Right lobe of liver (tissue), 6 donors: ENCODE measurements around the gene BEGAIN. TPM values are rescaled to one million over a fixed set of nuclear protein-coding genes. Genes with fewer than 3 reads are reported as not detected.

Experiments used
- ATAC-seq, 4 donors: fragments of 200-7000 bp; cut with Tn5 transposase; one replicate each; pipeline ENCODE4 v1.9.1; 2020; ENCODE audit warnings: mild to moderate bottlenecking in 4 of 4, moderate library complexity in 4 of 4
- DNase-seq, 3 donors: peaks; one replicate each; pipeline ENCODE4 v3.0.0-alpha.2; 2020
- H3K27ac ChIP-seq, 3 donors: fragments of 200-600 bp; one replicate each; pipeline ENCODE4 v1.8.0; 2022
- H3K27me3 ChIP-seq, 2 donors: fragments of 200-600 bp; one replicate each; pipeline ENCODE4 v1.8.0; 2022
- H3K36me3 ChIP-seq, 4 donors: fragments of 200-600 bp; sonication (generic) in 1 of 4; one replicate each; pipeline versions ENCODE4 v1.5.1 to v1.8.0; 2017 to 2022; ENCODE audit warnings: control low read depth in 1 of 4
- H3K4me1 ChIP-seq, 4 donors: fragments of 200-600 bp; sonication (generic) in 1 of 4; one replicate each; pipeline versions ENCODE4 v1.5.1 to v1.8.0; 2017 to 2022; ENCODE audit warnings: control low read depth in 1 of 4
- H3K4me3 ChIP-seq, 3 donors: fragments of 200-600 bp; one replicate each; pipeline ENCODE4 v1.8.0; 2022
- H3K9me3 ChIP-seq, 4 donors: fragments of 200-600 bp; sonication (generic) in 1 of 4; one replicate each; pipeline versions ENCODE4 v1.5.1 to v1.8.0; 2017 to 2022; ENCODE audit warnings: control low read depth in 1 of 4
- CTCF ChIP-seq, 4 donors: fragments of 200-600 bp in 3 of 4; fragments of 450-650 bp in 1 of 4; IDR thresholded peaks; one replicate each; pipeline versions ENCODE4 v1.5.1 to v1.8.0; 2016 to 2022; ENCODE audit warnings: antibody characterized with exemption in 4 of 4, mild to moderate bottlenecking in 2 of 4
- POLR2A ChIP-seq: fragments of 450-650 bp; IDR thresholded peaks from one replicate; pipeline ENCODE4 v1.6.1; 2017; ENCODE audit warnings: antibody characterized with exemption, mild to moderate bottlenecking
- WGBS: methylation state at CpG from one replicate; pipeline ENCODE4 v1.1.6; 2018; ENCODE audit warnings: low coverage, low lambda C conversion rate; ENCODE audit not compliant: insufficient coverage; ENCODE audit errors: missing lambda C conversion rate; 5-methylcytosine and 5-hydroxymethylcytosine counted together
- intact Hi-C, 2 donors: fragments of 100-400 bp; cut with DNase I; formaldehyde crosslinking; loops; one replicate each; pipeline versions ENCODE4 v1.11.2 to v1.14.1; 2022
- total RNA-seq, 6 experiments: library from RNA; depleted of rRNA in 2 of 6; stranded (reverse); fragments of >200 nt in 2 of 6; fragmentation: NEBNext Ultra II Directional in 3 of 6; extraction: Animal tissue kit (Norgen Biotek cat#: 25700) in 3 of 6; gene quantifications; one replicate each; pipeline versions ENCODE4 v1.1.0 to v1.2.4, GENCODE V29; 2016 to 2023
- donor health status: DM: no; HTN: yes; CAD: no.
- donor health status: DM: no; HTN: no; CAD: no.
- donor health status: DM: no; HTN: no; CAD: no.
- donor health status: DM: no; HTN: yes; CAD: no.
- donor health status: DM: no; HTN: yes; CAD: no.

Gene BEGAIN
- total RNA-seq, 6 experiments from 2014 or later, result 0.12 to 0.61 (median 0.34) TPM

GRCh38 chr14:100559455-100559854 lies 27.8 kb downstream of the BEGAIN start:
- H3K9me3 ChIP-seq, result no peaks in the 10 kb centered on the region
- H3K27me3 ChIP-seq, result no peaks in the 10 kb centered on the region
- H3K36me3 ChIP-seq, result no peaks in the 10 kb centered on the region
- TF ChIP-seq POLR2A (no peak), CTCF (IDR thresholded peaks at IDR 0.05) (no peak)
- no peaks in the 10 kb centered on the region for H3K4me1 ChIP-seq
- intact Hi-C loops, result no loop called here
- 66% methylated on average over 3 of the region's 9 CpGs for WGBS
- ATAC-seq, result no peak
- DNase-seq, result no peak
- H3K4me3 ChIP-seq, result no peak overlapping the region
- no peak overlapping the region for H3K27ac ChIP-seq

DNA sequence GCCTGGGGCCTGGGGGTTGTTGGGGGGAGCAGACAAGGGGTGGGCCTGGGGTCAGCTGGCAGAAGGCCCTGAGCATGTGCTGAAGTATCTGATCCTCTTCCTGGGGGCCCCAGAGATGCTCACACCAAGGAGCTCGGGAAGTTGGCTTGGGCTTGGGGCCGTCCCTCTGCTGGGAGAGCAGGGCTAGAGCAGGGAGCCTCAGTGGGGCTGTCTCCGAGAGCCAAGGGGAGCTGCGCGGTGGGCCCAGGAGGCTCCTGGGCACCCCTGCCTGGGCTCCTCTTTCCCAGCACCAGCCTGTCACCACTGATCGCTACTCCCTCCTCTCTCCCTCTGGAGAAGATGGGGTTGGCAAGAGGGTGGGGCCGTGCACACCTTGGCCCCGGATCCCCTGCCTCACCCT lies 28.3 kb downstream of the BEGAIN start:
- H3K27me3 ChIP-seq, result no peaks in the 10 kb centered on the region
- TF ChIP-seq CTCF (IDR thresholded peaks at IDR 0.05) (no peak), POLR2A (no peak)
- WGBS, result no CpG with 5 or more reads among the region's 8 CpGs
- intact Hi-C loops, result no loop called here
- H3K4me1 ChIP-seq, result no peaks in the 10 kb centered on the region
- H3K4me3 ChIP-seq, result no peak overlapping the region
- no peak overlapping the region for H3K27ac ChIP-seq
- no peak for ATAC-seq
- no peaks in the 10 kb centered on the region for H3K36me3 ChIP-seq
- DNase-seq, result no peak
- no peaks in the 10 kb centered on the region for H3K9me3 ChIP-seq

- Histone ChIP-seq H3K27me3 (no peaks in the 10 kb centered on the region), H3K36me3 (no peaks in the 10 kb centered on the region), H3K9me3 (no peaks in the 10 kb centered on the region), H3K27ac (no peak overlapping the region), H3K4me3 (no peak overlapping the region), H3K4me1 (no peaks in the 10 kb centered on the region)
- TF ChIP-seq POLR2A, result no peak
- 81% methylated on average over 9 of the region's 11 CpGs for WGBS
- DNase-seq, result no peak
- ATAC-seq, result no peak
- intact Hi-C loops, result no loop called here
Observed at GRCh38 chr14:100558226-100558625, 29.0 kb downstream of the BEGAIN start.

DNA sequence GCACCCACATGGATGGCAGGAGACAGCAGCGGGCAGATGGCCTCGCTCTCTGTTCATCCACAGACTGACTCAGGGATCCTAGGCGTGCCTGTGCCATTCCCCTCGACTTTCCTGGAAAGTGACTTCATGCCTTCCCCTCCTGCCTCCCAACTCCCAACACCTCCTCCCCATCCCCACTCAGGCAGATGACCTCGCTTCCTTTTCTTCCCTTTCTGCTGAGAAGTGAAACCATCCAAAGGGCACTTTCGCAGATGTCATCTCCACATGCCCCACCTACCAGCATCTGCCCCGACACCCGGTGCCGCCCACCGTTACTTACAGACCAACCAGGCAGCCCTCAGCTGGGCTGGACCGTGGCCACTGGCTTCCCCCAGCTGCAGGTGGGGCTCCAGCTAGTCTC lies 29.6 kb downstream of the BEGAIN start:
- DNase-seq, result no peak
- Histone ChIP-seq H3K4me3 (no peak overlapping the region), H3K27ac (no peak overlapping the region), H3K9me3 (no peaks in the 10 kb centered on the region), H3K36me3 (no peaks in the 10 kb centered on the region), H3K4me1 (no peaks in the 10 kb centered on the region), H3K27me3 (no peaks in the 10 kb centered on the region)
- no peak for TF ChIP-seq POLR2A
- no peak for TF ChIP-seq CTCF (IDR thresholded peaks at IDR 0.05)
- 56% methylated on average over 11 of the region's 11 CpGs for WGBS
- intact Hi-C loops, result no loop called here
- ATAC-seq, result peak in 2 of 4 donors; percentile 21 to 38

DNA sequence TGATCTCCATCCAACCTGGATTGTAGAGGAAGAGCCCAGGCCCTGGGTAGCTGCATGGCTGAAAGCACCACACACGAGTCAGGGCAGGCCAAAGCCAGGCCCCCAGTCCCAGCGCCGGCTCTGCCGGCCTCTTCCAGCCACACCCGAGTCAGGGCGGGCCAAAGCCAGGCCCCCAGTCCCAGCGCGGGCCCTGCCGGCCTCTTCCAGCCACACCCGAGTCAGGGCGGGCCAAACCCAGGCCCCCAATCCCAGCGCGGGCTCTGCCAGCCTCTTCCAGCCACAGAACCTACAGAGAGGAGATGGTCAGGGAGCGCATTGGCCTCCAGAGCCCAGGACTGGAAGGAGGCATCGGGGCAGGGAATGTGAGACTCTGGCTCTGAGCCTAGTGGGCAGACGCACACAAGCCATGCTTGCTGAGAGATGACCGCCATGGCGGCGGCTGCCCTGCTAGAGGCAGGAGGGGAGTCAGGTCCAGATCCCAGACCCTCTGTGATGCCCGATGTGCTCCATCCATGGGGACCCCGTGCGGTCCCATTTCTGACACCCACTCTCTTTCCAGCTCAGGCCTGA lies 30.2 kb downstream of the BEGAIN start:
- ATAC-seq (no peak), DNase-seq (no peak)
- intact Hi-C loops, result no loop called here
- TF ChIP-seq POLR2A (no peak), CTCF (IDR thresholded peaks at IDR 0.05) (no peak)
- Histone ChIP-seq H3K9me3 (no peaks in the 10 kb centered on the region), H3K4me1 (no peaks in the 10 kb centered on the region), H3K27ac (no peak overlapping the region), H3K4me3 (no peak overlapping the region), H3K36me3 (no peaks in the 10 kb centered on the region), H3K27me3 (no peaks in the 10 kb centered on the region)
- WGBS, result no CpG with 5 or more reads among the region's 22 CpGs
